Gastroesophageal sphincter (tissue), 3 donors: ENCODE results near the gene PPP2R5C.

Experiments used
- EP300 ChIP-seq: sonication (generic); formaldehyde crosslinking; IDR thresholded peaks from one replicate; pipeline ENCODE4 v1.6.1; 2017; ENCODE audit warnings: antibody characterized with exemption, mild to moderate bottlenecking
- POLR2A ChIP-seq, 2 donors: fragments of 450-650 bp; IDR thresholded peaks; one replicate each; pipeline ENCODE4 v1.6.1; 2017; ENCODE audit warnings: antibody characterized with exemption in 2 of 2, mild to moderate bottlenecking in 2 of 2, moderate library complexity in 1 of 2
- POLR2AphosphoS5 ChIP-seq: sonication (generic); formaldehyde crosslinking; IDR thresholded peaks from one replicate; pipeline ENCODE4 v1.6.1; 2017; ENCODE audit warnings: antibody characterized with exemption
- TF ChIP-seq, protein P1 (sequence below), 4 experiments: fragments of 200-600 bp in 2 of 4; fragments of 450-650 bp in 2 of 4; sonication (generic) in 1 of 4; IDR thresholded peaks; one replicate each; pipeline ENCODE4 v1.5.1; 2017 to 2019; ENCODE audit warnings: antibody characterized with exemption in 4 of 4, mild to moderate bottlenecking in 2 of 4, moderate library complexity in 2 of 4

DNA sequence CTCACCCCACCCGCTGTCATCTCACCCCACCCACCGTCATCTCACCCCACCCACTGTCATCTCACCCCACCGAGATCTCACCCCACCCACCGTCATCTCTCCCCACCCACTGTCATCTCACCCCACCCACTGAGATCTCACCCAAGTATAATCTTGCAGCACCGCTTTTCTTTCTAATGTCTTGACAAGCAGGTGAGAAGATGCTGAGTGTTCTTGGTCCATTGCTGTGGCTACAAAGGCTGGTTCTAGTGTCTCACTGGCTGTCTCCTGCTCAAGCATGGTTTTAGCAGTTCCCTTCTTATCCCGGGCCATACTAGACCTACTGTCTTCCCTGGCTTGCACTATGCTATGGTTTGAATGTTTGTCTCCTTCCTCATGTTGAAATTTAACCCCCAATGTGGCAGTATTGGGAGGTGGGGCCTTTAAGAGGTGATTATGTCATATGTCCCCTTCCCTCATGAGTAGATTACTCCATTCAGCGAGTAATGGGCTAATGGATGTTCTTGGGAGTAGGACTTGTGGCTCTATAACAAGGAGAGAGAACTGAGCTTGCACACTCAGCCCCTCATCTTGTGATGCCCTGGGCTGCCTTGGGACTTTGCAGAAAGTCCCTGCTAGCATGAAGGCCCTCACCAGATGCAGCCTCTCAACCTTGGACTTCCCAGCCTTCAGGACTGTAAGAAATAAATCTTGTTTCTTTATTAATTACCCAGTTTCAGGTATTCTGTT, 47.7 kb upstream of the PPP2R5C start:
- TF ChIP-seq POLR2AphosphoS5 (no peak), POLR2A (IDR thresholded peaks at IDR 0.05) (no peak), EP300 (no peak)
- TF ChIP-seq, protein P1, sequence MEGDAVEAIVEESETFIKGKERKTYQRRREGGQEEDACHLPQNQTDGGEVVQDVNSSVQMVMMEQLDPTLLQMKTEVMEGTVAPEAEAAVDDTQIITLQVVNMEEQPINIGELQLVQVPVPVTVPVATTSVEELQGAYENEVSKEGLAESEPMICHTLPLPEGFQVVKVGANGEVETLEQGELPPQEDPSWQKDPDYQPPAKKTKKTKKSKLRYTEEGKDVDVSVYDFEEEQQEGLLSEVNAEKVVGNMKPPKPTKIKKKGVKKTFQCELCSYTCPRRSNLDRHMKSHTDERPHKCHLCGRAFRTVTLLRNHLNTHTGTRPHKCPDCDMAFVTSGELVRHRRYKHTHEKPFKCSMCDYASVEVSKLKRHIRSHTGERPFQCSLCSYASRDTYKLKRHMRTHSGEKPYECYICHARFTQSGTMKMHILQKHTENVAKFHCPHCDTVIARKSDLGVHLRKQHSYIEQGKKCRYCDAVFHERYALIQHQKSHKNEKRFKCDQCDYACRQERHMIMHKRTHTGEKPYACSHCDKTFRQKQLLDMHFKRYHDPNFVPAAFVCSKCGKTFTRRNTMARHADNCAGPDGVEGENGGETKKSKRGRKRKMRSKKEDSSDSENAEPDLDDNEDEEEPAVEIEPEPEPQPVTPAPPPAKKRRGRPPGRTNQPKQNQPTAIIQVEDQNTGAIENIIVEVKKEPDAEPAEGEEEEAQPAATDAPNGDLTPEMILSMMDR (IDR thresholded peaks at IDR 0.05): no peak
